ENCODE results near the gene SLC22A23.

SLC22A23 gene

DNA sequence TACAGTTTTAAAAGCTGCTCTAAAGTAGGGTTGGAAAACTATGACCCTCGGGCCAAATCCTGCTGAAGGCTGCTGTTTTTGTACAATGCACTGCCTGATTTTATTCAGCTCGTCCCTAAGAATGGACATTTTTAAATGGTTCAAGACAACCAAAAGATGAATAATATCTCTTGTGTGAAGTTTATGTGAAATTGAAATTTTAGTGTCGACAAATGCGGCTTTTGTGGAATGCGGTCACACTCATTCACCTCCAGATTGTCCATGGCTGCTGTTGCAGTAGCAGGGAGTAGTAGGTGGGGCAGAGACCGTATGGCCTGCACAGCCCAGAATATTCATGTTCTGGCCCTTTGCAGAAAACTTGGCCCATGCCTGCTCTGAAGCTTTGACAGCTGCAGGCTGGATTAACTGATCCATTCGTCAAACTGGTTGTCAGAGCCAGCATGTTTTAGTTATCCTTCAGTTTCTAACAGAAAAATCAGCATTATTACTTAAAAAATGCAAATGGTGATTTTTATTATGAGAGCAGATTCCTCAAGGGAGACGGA, 106.5 kb downstream of the SLC22A23 start:
- no peak for DNase-seq

DNA sequence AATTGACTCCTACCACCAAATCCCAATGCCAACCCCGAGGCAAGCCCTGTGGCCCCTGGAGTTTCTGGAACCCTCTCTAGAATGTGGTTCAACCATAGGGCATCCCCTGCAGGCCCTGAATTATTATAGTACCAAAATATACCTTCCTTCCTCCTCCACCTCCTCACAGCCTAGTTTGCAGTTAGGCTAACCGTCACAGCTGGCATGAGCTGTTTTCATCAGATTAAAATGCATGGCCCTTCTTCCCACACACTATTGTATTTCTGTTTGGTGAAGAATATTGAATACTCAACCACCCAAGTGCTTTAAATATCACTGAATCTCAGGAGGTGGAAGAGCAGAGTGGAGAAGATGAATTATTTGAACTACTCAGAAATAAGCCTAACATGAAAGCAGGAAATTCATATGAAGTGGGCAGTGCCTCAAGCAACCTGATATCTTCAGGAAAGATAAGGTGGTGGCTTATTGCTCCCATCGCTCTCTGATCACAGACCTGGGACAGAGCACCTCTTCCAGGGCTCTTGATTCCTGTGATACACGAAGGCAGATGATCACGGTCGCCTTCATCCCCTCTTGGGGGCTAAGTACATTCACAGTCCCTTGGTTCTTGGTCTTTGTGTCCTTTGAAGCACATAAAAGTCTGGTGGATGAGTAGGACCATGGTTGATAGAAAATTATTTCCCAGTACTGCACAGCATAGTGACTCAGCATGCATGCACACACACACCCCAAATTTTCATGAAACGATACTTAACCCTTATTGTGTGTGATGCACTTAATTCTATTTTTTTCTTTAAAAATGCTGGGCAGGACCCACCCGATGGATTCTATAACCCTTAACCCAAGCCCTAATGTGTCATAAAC, 107.2 kb downstream of the SLC22A23 start:
- no peak for DNase-seq

DNA sequence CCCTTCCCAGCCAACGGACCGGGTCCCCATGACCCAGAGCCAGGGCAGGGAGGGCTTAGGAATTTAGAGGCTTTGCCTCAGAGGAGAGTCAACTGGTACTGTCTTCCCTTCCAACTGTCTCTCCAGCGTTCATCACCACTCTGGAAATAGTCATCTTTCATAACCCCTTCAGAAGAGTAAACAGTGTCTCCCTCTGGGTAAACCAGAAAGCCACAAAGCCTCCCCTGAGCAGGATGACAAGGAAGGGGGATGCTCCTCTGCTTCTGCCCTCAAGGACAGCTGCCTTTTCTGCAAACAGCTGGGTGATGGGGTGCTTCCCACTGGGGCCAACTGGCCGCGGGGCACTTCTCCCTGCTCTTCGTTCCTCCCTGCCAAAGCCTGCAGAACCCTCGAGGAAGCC, 108.0 kb downstream of the SLC22A23 start:
- no peak for DNase-seq

DNA sequence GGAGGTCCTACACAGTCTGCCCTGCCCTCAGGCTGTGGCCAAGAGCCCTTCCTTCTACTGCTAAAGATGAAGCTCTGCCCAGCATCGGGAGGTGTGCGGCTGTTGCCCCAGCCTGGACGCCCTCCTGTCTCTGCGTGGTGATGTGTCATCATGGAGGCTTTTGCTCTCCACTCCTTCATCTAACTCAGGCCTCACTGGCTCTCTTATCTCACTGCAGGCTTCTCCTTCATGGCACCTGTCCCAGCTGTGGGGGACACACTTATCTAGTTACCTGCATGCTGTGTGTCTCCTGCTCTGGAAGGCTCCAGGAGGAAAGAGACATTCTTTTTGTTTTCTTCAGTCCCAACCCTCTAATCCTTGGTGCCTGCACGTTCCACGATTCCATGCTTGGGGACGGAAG, 109.0 kb downstream of the SLC22A23 start:
- DNase-seq = no peak

DNA sequence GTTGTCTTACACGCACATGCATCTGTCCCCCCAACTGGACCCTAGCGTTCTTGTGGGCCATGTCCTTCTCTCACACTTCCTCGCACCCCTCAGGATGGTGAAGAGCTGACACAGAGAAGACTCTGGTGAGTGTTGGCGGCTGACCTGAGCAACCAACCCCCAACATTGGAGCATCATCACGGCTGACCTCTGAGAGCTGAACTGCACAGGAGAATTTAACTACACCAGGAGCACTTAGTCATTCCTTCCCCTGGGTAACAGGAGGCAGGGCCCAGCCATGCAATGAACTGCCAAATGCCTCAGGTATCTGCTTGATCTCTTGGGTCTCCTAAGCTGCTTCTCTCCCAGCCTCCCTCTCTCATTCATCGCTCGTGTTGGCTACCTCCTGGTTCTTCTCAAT, 109.6 kb downstream of the SLC22A23 start:
- DNase-seq = no peak

DNA sequence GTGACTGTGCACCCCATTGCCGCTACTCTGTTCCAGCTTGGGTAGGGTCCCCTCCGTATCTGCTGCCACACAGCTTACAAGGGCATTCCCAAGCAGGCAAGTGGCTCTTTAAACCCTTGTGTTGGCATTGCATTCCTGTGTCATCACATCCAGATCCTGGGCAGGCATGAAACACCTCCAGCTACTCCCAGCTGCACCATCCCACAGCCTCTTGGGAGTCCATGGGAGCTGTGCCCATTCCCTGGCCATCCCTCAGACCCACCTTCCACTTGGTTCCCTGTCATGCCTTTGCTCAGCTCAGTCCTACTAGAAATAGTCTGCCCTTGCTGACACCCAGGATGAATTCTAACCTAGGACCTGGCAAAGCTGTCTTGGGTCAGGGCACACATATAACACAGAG, 110.4 kb downstream of the SLC22A23 start:
- no peak for DNase-seq

DNA sequence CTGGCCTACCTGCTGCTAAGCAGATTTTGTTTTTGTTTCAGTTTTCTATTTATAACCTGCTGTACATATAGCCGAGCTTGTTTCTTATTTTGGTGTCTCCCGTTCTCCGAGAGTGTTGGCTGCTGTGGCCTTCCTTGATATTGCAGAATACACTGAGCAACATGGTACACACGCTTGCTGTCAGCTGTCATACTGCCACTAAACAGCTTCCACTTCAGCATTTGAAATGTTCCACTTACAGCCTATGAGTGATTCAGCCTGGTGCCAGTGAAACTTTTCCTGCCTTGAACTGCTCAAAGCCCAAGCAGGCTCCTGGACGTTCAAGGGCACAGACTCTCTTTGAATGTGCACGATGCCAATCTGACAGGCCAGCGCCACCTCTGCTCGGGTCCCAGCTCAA, 111.0 kb downstream of the SLC22A23 start:
- no peak for DNase-seq

DNA sequence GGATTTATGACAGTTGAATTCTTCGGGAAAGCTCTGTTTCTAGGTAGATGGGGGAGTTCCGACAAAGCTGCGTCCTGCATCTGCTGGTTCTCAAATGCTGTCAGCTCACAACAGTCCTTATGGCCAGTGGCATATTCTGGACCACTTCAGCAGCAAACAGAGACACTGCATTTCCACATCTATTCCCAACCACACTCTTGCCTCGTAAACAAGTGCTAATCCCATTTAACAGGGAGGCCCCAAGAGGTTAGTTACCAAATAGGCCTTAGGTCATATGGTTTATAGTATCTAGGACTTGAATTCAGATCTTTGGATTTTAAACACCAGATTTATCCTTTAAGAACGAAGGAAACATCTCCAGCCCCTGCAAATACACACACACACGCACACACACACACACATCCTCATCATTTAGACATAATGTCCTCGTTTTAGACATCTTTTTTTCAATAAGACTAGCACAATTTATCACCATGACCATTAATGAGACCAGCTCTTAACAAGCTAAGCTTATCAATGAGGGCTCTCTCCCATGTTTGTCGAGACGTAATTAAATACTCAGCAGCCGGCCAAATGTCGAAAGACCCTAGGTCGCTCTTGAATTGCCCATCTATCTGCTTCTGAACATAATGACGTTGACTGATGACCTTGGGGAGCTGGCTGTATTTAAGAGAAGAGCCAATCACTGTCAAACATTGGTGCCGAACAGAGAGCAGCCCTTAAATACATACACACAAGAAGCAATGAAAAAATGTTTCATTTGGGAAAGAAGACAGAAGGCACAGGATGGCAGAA, 113.6 kb downstream of the SLC22A23 start:
- no peak for DNase-seq

DNA sequence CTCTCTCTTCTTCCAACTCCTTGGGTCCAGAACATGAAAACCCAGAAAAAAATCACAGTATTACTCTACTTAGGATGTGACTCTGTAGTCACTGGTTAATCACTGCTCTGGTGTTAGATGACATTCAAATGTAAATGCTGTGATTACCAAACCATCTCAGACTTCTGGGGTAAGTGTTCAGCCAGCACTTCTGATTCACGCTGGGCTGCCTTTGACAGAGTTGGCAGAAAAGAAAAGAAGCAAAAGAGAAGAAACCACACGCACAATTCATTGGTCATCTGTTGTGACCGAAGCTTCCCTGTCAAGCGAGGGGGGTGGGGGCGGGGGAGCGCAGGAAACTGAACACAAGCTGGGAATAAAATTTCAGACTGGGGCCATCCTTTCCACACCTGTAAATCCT, 115.4 kb downstream of the SLC22A23 start:
- DNase-seq = peak; percentile 74 to 90 (median 82)

DNA sequence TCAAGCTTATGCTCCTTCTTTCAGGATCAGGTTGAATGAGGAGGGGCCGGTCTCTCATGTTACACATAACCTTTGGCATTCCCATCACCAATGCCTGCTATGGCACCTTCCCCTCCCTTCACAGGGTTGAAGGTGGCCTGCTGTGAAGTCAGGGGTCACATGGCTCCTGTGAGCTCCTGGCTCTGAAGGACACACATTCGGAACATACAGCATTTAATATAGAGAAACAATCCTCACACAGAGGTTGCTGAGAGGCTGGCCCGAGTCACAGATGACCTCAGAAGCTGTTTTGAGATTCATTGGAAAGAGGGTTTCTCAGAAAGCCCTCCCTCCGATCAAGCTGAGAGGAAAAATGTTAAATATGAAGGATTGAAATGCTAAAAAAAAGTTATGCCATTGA, 116.0 kb downstream of the SLC22A23 start:
- peak in 2 of 3 donors; percentile 24 to 38 for DNase-seq

DNA sequence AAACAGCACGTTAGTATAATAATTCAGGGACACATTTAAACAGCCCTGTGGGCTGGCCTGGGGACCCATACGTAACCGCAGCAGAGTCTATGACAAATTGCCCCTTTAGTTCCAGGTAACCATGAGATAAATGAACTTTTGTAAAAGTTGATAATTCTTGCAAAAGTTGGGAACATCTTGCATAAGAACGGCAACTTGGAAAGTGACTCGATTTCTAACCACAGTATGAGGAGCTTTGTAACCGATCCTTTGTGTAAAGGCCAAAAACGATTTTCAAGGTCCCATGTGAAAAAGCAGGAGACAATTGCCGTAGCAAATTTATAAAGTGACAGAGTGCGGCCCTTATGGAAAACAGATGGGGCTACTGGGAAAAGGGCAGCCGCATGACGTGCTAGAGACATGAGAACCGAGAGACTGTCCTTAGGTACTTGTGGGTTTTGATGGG, 116.5 kb downstream of the SLC22A23 start:
- DNase-seq = peak in 2 of 3 donors; percentile 32 to 36

DNA sequence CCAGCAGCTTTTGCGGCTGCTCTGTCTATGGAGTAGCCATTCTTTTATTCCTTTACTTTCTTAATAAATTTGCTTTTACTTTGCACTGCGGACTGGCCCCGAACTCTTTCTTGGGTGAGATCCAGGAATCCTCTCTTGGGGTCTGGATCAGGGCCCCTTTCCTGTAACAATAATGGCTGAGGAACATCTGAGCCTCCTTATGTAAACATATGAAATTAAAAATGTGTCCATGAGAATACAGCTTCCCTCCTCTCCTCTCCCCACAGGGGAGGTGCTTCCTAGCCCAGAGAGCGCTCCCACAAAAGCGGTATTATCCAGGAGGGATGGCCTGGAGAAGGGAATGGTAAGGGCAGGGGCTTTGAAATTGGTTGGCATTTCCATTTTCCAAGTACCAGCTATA, 117.0 kb downstream of the SLC22A23 start:
- DNase-seq = no peak

DNA sequence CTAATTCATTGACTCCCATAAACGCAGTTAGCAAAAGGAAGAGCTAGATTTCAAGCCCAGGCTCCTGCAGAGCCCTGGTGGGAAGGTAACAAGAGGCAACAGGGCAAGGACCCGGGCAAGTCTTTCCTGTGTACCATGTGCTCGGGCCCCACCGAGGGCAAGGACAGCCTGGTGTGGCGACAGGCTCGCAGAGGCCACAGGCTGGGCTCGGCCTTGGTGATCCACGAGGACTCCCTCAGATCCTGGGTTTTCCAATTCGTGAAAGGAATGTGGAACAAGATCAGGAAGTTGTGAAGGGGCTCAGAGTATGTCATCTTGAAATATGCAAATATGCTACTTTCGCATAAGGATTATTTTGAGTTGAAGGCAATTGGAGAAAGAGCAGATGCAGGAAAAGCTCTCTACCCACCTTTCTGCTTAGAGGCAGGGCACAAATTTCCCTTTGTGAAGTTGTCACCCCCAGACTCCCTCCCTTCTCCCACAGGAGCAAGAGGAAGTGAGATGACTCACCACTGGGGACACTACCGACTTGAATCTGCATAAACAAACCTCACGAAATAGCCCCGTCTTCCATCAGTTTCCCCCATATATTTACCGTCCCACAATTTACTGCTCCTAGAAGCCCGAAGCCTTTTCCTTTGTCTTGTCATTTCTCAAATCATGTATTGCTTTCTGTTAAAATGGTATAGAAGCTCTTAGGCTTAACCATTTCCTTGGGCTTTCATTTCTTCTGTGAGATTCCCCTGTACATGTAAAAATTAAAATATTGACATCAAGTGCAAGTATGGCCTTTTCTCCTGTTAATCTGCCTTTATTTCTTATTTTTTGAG, 119.1 kb downstream of the SLC22A23 start:
- peak; percentile 90 to 95 (median 91) for DNase-seq

DNA sequence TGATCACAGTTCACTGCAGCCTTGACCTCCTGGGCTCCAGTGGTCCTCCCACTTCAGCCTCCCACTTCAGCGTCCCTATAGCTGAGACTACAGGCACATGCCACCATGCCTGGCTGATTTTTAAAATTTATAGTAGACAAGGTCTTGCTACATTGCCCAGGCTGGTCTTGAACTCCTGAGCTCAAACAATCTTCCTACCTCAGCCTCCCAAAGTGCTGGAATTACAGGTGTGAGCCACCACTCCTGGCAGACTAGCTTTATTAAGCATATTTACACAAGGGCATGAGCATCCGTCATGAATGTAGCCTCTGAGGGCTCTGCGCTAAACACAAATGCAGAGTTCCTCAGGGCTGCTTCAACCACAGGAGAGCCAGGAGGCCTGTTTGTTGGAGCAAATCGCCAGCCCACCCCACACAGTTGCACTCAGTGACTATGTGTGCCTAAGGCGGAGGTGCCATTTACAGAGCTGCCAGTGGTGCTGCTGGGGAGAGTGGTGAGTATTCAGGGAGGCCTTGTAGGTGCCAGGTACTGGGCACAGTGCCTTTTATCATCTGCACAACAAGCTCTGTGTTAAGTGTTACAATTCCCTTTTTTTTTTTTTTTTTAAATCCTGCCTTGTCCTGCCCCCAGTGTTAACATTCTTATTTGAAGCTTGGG, 119.9 kb downstream of the SLC22A23 start:
- DNase-seq = no peak

DNA sequence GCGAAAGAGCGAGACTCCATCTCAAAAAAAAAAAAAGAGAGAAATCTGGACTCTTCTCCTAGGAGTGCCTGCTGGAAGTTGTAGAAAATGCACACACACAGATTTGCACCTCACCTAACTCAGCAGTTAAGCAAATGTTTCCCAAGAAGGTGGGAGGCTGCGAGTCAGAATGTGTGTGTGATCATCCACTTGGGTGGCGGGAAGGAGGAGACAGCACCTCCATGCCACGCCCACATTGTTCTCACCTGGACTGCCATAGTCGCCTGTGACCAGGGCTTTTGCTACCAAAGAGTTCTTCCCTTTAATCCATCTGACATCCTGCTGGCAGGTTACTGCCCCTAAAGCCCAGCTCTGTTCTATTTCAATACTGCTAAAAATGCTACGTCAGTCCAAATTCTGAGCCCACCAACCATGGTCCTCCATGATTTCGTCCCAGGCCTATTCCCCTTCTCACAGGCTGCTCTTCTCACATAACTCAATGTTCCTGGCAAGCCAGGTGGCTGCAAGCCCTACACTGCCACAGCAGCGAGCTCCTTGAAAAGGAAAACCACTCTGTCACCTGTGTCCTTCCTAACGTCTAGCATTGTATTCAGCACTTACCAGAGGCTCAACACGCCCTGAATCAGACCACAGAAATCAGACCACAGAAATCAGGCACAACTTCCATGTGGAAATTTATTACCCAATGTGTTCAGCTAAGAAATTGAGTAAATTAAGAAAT, 120.6 kb downstream of the SLC22A23 start:
- DNase-seq = peak in 2 of 3 donors; percentile 32 to 41

DNA sequence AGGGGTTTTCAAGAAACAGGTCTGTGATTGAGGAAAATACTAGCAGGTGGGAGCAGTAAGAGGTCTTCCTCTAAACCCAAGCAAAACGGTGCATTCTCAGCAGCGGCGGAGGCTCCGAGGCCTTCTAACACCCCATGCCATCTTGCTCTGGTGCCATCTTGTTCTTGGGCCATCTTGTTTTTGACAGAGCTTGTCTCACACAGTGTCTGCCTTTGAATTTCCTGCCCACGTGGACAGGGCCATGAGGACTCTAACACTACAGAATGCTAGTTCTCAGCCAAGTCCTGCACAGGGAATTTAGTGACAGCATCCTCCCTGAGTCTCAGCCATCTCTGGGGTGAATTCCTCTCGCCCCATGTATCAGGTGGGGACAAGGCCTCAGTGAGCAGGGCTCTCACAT, 121.7 kb downstream of the SLC22A23 start:
- no peak for DNase-seq

DNA sequence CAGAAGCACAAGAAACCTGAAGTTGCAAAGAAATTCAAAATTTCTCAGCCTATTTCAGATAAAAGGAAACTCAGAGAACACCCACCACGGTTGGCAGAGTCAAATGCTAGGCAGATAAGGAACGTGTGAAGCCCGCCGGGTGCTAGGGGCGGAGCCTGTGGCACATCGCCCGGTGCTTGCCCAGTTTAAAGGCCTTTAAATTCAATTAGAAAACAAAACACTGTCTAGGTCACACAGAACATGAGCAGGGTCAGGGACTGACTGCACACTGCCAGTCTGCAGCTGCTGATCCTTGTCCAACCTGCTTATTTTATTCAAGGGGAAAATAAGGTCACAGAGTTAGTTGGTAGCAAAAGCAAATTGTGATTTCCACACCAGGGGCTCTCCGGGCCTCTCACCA, 122.3 kb downstream of the SLC22A23 start:
- DNase-seq = no peak

DNA sequence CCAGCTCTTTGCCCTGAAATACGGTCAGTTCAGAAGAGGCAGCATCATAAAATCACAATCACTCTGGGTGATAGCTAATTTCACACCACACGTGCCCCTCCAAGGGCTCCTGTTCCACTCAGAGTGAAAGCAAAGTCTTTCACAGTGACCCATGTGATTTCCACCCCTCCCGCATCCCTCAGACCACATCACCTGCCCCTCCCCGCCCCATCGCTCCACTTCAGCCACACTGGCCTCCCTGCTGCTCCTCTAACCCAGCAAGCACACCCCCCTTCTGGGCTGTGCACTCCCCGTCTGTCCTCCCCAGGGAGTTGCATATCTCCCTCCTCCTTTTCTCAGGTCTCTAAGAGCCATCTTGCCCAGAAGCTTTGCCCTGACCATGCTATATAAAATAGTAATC, 123.6 kb downstream of the SLC22A23 start:
- DNase-seq = no peak

DNA sequence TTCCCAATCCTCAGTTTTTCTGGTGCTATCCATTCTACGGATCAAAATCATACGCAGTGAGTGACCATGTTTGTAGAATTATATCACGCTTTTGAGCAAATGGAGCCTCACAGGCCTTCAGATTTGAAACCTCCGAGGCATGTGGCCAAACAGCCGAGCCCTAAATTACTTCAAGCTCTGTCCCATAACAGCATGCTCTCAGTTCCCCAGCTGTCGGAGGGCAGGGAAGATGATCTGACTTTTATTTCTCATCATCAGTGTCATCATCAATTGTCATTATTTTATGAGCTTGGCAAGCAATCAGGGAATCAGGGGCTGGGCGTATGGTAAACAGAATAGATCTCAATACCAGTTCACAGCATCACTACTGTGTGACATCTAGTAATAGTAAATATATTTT, 124.9 kb downstream of the SLC22A23 start:
- DNase-seq = no peak

DNA sequence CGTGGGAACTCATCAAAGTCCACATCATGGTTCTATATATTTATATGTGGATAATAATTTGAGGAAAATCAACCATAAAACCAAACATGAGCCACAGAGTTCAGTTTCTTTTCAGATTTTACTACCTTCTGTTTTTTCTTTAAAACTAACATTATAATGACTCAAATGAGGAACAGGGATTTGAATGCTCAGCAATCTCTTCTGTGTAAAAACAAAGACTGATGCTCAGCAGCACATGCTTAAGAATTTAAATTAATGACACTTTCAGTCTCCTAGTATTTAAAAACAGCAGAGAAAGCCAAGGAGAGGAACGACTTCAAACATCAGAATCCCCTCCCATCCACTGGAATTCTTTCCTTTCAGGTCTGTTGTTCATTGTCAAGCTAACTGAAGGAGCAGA, 125.4 kb downstream of the SLC22A23 start:
- DNase-seq = peak in 2 of 3 donors; percentile 50 to 56

DNA sequence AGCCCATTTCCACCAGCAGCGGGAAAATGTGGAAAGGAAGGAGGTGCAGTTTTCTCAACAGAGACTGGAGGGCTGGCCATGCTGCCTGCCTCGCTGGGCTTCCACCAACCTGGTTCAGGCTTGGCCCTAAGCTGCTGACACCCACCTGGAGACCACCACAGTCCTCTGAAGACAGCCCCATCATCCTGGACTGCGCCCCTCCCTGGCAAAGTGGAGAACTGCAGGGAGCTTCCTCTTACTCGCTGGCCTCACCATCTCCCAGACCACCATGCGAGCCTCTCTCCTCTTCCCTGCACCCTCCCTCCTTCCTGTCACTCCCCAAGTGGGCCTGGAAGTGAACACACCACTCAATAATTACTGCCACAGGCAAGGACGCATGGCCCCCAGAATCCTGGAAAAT, 126.7 kb downstream of the SLC22A23 start:
- no peak for DNase-seq

Measured in suppressor macrophage treated with lipopolysaccharide for 1 hour (primary cell).